ENCODE results near the gene WNT10A. TPM values are rescaled to one million over a fixed set of nuclear protein-coding genes. Genes with fewer than 3 reads are reported as not detected.
A peak's percentile ranks its signal among the peaks of the same experiment; 100 is the strongest.

The WNT10A gene
- total and polyA plus RNA-seq, 10 of the 15 experiments (the other 5 are each of a cell fraction or from before 2014, with no cell fraction given), result 0.61 to 45.0 (median 6.9) TPM

DNA sequence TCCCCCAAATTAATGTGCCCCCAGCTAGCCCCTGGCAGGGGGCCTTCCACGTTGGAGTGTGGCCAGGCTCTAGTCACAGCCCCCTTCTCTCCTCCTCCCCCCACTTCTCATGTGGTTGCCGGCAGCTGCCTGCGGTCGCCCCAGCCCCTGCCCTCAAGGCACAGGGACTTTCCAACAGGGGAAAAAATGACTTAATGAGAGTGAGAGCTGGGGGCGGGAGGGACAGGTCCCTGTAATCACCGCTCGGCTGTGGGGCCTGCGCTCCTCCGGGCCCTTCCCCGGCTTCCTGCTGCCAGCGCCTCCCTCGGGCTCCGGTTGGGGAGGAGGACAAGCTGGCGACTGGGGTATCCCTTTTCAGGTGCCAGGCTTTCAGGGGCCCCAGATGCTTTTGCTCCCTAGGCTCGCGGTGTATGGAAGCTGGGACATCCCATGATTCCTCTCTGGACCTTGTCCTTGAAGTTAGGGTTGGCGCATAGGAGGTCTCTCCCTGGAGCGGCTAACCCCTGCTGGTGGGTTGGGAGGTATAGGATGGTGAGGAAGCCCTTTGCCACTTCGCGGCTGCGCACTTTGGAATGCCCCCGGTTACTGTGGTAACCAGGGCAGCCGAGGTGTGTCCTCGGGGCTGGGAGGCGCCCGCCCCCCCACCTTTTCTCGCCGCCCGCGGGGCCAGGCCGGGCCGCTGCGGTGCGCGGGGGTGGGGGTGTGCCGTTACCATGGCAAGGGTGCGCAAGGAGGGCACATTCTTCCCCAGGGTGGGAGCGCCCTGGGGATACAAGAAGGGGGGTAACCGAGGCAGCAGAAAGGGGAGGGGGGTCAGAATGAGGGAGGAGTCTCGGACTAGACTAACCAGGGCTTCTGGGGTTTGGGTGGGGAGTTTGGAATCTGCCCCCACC, 16.1 kb downstream of the WNT10A start (continued):
- 0 out of 2 replicates have a peak, but pooled peaks have one; percentile 73 for TF ChIP-seq RCOR1 (conservative IDR thresholded peaks at IDR 0.05; ENCODE audit: low read depth, low read length)
- TF ChIP-seq MEF2A (IDR thresholded peaks at IDR 0.05; ENCODE audit: insufficient read depth, low read depth, low read length), result peak; percentile 83
- TF ChIP-seq IRF4 (IDR thresholded peaks at IDR 0.05; ENCODE audit: low read depth, low read length), result peak; percentile 74; the same call in 1 of the 2 replicates
- TF ChIP-seq, protein P1, sequence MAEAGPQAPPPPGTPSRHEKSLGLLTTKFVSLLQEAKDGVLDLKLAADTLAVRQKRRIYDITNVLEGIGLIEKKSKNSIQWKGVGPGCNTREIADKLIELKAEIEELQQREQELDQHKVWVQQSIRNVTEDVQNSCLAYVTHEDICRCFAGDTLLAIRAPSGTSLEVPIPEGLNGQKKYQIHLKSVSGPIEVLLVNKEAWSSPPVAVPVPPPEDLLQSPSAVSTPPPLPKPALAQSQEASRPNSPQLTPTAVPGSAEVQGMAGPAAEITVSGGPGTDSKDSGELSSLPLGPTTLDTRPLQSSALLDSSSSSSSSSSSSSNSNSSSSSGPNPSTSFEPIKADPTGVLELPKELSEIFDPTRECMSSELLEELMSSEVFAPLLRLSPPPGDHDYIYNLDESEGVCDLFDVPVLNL (IDR thresholded peaks at IDR 0.05; ENCODE audit: low read depth, low read length), result no peak
- TF ChIP-seq SIX5 (IDR thresholded peaks at IDR 0.05; ENCODE audit: low read depth, low read length, severe bottlenecking), result no peak
- TF ChIP-seq ESRRA (IDR thresholded peaks at IDR 0.05; ENCODE audit: low read length), result 0 out of 2 replicates have a peak, but pooled peaks have one; percentile 58
- TF ChIP-seq FOS (IDR thresholded peaks at IDR 0.05; ENCODE audit: borderline replicate concordance, extremely low read depth, insufficient read length), result no peak
- TF ChIP-seq PML (IDR thresholded peaks at IDR 0.05; ENCODE audit: low read length), result no peak
- TF ChIP-seq PKNOX1 (IDR thresholded peaks at IDR 0.05), result no peak
- TF ChIP-seq ZNF622 (IDR thresholded peaks at IDR 0.05), result no peak
- TF ChIP-seq STAT1 (conservative IDR thresholded peaks at IDR 0.05), result no peak; the same call in 1 of the 2 replicates
- peak; percentile 98 for TF ChIP-seq MLLT1 (IDR thresholded peaks at IDR 0.05)
- TF ChIP-seq, protein P2, sequence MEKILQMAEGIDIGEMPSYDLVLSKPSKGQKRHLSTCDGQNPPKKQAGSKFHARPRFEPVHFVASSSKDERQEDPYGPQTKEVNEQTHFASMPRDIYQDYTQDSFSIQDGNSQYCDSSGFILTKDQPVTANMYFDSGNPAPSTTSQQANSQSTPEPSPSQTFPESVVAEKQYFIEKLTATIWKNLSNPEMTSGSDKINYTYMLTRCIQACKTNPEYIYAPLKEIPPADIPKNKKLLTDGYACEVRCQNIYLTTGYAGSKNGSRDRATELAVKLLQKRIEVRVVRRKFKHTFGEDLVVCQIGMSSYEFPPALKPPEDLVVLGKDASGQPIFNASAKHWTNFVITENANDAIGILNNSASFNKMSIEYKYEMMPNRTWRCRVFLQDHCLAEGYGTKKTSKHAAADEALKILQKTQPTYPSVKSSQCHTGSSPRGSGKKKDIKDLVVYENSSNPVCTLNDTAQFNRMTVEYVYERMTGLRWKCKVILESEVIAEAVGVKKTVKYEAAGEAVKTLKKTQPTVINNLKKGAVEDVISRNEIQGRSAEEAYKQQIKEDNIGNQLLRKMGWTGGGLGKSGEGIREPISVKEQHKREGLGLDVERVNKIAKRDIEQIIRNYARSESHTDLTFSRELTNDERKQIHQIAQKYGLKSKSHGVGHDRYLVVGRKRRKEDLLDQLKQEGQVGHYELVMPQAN (conservative IDR thresholded peaks at IDR 0.05), result peak; percentile 58
- TF ChIP-seq WRNIP1 (IDR thresholded peaks at IDR 0.05; ENCODE audit: borderline replicate concordance, low read depth, low read length), result no peak
- TF ChIP-seq, protein P3, sequence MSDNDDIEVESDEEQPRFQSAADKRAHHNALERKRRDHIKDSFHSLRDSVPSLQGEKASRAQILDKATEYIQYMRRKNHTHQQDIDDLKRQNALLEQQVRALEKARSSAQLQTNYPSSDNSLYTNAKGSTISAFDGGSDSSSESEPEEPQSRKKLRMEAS (IDR thresholded peaks at IDR 0.05; ENCODE audit: low read depth, low read length), result no peak; the same call in 1 of the 2 replicates
- TF ChIP-seq, protein P4, sequence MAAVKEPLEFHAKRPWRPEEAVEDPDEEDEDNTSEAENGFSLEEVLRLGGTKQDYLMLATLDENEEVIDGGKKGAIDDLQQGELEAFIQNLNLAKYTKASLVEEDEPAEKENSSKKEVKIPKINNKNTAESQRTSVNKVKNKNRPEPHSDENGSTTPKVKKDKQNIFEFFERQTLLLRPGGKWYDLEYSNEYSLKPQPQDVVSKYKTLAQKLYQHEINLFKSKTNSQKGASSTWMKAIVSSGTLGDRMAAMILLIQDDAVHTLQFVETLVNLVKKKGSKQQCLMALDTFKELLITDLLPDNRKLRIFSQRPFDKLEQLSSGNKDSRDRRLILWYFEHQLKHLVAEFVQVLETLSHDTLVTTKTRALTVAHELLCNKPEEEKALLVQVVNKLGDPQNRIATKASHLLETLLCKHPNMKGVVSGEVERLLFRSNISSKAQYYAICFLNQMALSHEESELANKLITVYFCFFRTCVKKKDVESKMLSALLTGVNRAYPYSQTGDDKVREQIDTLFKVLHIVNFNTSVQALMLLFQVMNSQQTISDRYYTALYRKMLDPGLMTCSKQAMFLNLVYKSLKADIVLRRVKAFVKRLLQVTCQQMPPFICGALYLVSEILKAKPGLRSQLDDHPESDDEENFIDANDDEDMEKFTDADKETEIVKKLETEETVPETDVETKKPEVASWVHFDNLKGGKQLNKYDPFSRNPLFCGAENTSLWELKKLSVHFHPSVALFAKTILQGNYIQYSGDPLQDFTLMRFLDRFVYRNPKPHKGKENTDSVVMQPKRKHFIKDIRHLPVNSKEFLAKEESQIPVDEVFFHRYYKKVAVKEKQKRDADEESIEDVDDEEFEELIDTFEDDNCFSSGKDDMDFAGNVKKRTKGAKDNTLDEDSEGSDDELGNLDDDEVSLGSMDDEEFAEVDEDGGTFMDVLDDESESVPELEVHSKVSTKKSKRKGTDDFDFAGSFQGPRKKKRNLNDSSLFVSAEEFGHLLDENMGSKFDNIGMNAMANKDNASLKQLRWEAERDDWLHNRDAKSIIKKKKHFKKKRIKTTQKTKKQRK (IDR thresholded peaks at IDR 0.05; ENCODE audit: low read depth, low read length), result no peak
- 0 out of 2 replicates have a peak, but pooled peaks have one; percentile 43 for TF ChIP-seq RB1 (IDR thresholded peaks at IDR 0.05; ENCODE audit: borderline replicate concordance)
- peak; percentile 77 for TF ChIP-seq JUNB (IDR thresholded peaks at IDR 0.05)
- TF ChIP-seq KAT2A (conservative IDR thresholded peaks at IDR 0.05; ENCODE audit: control insufficient read depth, low read depth, low read length), result no peak
- TF ChIP-seq ASH2L (IDR thresholded peaks at IDR 0.05; ENCODE audit: borderline replicate concordance, low read depth), result peak; percentile 63; the same call in 1 of the 2 replicates

All from GM12878 (cell line).